Upper lobe of right lung (tissue), 1 donor: Measurements from ENCODE around the gene SYK. TPM values are rescaled to one million over a fixed set of nuclear protein-coding genes. Genes with fewer than 3 reads are reported as not detected.
"Not testable (repeated sequence)": the region's sequence is repeated elsewhere in the genome, so short reads cannot be mapped to it uniquely, and the experiment has no call there.

ENCODE experiments used
- ATAC-seq: fragments of 200-7000 bp; cut with Tn5 transposase; one replicate; pipeline ENCODE4 v1.9.1; 2020; ENCODE audit warnings: mild to moderate bottlenecking, moderate library complexity
- DNase-seq: peaks from one replicate; pipeline ENCODE4 v3.0.0-alpha.2; 2020
- H3K27ac ChIP-seq: fragments of 200-600 bp; one replicate; pipeline ENCODE4 v1.8.0; 2022
- H3K27me3 ChIP-seq: fragments of 200-600 bp; one replicate; pipeline ENCODE4 v1.8.0; 2022; ENCODE audit warnings: mild to moderate bottlenecking
- H3K36me3 ChIP-seq: fragments of 200-600 bp; one replicate; pipeline ENCODE4 v1.8.0; 2022
- H3K4me1 ChIP-seq: fragments of 200-600 bp; one replicate; pipeline ENCODE4 v1.8.0; 2022
- H3K4me3 ChIP-seq: fragments of 200-600 bp; one replicate; pipeline ENCODE4 v1.8.0; 2022; ENCODE audit warnings: mild to moderate bottlenecking
- H3K9me3 ChIP-seq: fragments of 200-600 bp; one replicate; pipeline ENCODE4 v1.8.0; 2022
- intact Hi-C: fragments of 100-400 bp; cut with DNase I; formaldehyde crosslinking; loops from one replicate; pipeline ENCODE4 v1.11.0; 2022
- total RNA-seq: library from RNA; stranded (reverse); fragmentation: NEBNext Ultra II Directional; extraction: Animal tissue kit (Norgen Biotek cat#: 25700); gene quantifications from one replicate; pipeline ENCODE4 v1.2.1, GENCODE V29; 2021
- TF ChIP-seq, protein P1 (sequence below): fragments of 200-600 bp; IDR thresholded peaks from one replicate; pipeline ENCODE4 v1.8.0; 2022; ENCODE audit warnings: antibody characterized with exemption
- donor health status: DM: no; HTN: yes; CAD: no; lungs with severe emphysema.

Gene SYK
- total RNA-seq, 1 donor from 2014 or later, result 63.8 TPM

DNA sequence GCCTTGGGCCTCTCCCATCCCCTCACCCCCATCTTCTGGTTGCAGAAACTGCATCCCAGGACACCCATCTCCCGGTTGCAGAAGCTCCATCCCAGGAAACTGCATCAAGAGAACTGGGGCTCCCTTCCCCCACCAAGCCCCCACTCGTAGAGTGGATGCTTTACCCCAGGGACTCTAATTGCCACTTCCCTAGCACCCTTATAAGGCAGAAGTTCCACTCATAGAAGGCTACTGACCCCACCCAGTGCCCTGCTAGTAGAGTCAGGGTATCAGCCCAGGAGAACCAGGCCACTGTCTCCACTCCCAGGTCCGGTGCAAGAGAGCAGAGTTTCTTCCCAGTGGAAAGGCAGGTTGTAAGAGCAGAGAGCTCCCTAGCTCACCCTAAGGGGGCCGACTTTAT, 12.2 kb upstream of the SYK start:
- intact Hi-C loops, result no loop called here
- H3K4me3 ChIP-seq, result no peak overlapping the region
- no peak for DNase-seq
- H3K27ac ChIP-seq, result no peak overlapping the region
- TF ChIP-seq, protein P1, sequence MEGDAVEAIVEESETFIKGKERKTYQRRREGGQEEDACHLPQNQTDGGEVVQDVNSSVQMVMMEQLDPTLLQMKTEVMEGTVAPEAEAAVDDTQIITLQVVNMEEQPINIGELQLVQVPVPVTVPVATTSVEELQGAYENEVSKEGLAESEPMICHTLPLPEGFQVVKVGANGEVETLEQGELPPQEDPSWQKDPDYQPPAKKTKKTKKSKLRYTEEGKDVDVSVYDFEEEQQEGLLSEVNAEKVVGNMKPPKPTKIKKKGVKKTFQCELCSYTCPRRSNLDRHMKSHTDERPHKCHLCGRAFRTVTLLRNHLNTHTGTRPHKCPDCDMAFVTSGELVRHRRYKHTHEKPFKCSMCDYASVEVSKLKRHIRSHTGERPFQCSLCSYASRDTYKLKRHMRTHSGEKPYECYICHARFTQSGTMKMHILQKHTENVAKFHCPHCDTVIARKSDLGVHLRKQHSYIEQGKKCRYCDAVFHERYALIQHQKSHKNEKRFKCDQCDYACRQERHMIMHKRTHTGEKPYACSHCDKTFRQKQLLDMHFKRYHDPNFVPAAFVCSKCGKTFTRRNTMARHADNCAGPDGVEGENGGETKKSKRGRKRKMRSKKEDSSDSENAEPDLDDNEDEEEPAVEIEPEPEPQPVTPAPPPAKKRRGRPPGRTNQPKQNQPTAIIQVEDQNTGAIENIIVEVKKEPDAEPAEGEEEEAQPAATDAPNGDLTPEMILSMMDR, result no peak
- no peaks in the 10 kb centered on the region for H3K4me1 ChIP-seq
- H3K36me3 ChIP-seq, result no peaks in the 10 kb centered on the region
- no peaks in the 10 kb centered on the region for H3K9me3 ChIP-seq
- no peak for ATAC-seq
- H3K27me3 ChIP-seq, result no peaks in the 10 kb centered on the region

DNA sequence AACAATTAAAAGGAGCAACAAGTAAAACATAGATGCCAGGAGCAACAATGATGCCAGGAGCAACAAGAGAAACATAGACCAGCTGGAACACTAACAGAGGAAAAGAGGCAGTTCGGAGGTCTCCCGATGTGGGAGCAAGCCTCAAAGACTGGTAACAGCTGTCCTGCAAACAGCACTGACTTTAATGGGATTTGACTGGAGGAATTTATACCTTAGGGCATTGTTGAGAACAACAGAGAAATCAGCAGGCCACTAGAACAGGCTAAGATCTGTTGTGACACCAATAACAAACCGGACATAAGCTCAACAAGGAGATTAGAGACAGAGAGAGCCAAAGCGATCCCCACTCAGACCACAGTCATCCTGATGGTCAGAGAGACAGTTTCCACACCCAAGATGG, 11.8 kb upstream of the SYK start:
- Histone ChIP-seq H3K27me3 (no peaks in the 10 kb centered on the region), H3K4me3 (no peak overlapping the region), H3K36me3 (no peaks in the 10 kb centered on the region), H3K27ac (no peak overlapping the region), H3K9me3 (no peaks in the 10 kb centered on the region), H3K4me1 (peaks cover under 1% of the 10 kb centered on the region)
- DNase-seq (no peak), ATAC-seq (no peak)
- intact Hi-C loops, result no loop called here
- TF ChIP-seq, protein P1, result no peak

DNA sequence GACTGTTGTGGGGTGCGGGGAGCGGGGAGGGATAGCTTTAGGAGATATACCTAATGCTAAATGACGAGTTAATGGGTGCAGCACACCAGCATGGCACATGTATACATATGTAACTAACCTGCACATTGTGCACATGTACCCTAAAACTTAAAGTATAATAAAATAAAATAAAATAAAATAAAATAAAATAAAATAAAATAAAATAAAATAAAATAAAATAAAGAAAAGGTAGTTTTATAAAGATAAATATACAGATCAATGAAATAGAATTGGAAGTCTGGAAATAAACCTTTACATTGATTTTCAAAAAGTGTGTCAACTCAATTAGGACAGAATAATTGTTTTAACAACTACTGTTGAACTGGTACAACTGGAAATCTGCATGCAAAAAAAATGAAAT, 8.6 kb upstream of the SYK start:
- H3K4me1 ChIP-seq, intact Hi-C loops, H3K4me3 ChIP-seq, ATAC-seq, H3K27me3 ChIP-seq, H3K27ac ChIP-seq, H3K36me3 ChIP-seq, DNase-seq, H3K9me3 ChIP-seq: not testable (repeated sequence)

DNA sequence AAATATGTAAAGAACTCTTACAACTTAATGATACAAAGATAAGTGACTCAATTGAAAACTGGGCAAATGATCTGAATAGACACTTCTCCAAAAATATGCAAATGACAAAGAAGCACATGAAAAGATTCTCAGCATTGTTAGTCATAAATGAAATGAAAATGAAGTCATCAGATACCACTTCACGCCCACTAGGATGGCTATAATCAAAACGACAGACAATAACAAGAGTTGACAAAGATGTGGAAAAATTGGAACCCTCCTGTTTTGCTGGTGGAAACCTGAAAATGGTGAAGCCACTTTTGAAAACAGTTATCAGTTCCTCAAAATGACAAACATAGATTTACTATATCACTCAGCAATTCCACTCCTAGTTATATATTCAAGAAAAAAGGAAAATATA, 7.9 kb upstream of the SYK start:
- no peak overlapping the region for H3K27ac ChIP-seq
- TF ChIP-seq, protein P1, result no peak
- peaks cover 5% of the 10 kb centered on the region for H3K4me1 ChIP-seq
- ATAC-seq (no peak), DNase-seq (no peak)
- H3K36me3 ChIP-seq, result no peaks in the 10 kb centered on the region
- H3K27me3 ChIP-seq, result no peaks in the 10 kb centered on the region
- intact Hi-C loops, result no loop called here
- H3K9me3 ChIP-seq, result no peaks in the 10 kb centered on the region
- H3K4me3 ChIP-seq, result no peak overlapping the region

DNA sequence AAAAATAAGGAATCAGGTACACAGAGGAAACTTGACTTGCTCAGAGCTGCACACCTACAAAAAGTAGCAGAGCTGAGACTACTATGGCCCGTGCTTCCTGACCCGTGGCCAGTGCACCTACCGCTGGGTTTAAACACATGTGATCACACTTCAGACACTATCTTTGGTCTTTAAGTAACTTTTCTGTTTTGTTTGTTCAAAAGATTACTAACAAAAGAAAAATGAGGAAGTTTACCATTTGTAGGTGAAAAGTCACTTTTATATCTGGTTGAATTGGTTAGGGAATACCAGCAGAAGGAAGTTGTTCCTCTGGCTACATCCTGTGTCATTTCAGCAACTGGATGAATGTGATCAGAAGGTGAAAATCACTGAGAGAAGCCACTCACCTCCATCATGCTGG, 6.5 kb upstream of the SYK start:
- H3K27me3 ChIP-seq, result no peaks in the 10 kb centered on the region
- DNase-seq (no peak), ATAC-seq (peak; percentile 35)
- no peak overlapping the region for H3K27ac ChIP-seq
- TF ChIP-seq, protein P1, result no peak
- no peaks in the 10 kb centered on the region for H3K36me3 ChIP-seq
- peaks cover 5% of the 10 kb centered on the region for H3K4me1 ChIP-seq
- no peaks in the 10 kb centered on the region for H3K9me3 ChIP-seq
- no peak overlapping the region for H3K4me3 ChIP-seq
- intact Hi-C loops, result no loop called here

DNA sequence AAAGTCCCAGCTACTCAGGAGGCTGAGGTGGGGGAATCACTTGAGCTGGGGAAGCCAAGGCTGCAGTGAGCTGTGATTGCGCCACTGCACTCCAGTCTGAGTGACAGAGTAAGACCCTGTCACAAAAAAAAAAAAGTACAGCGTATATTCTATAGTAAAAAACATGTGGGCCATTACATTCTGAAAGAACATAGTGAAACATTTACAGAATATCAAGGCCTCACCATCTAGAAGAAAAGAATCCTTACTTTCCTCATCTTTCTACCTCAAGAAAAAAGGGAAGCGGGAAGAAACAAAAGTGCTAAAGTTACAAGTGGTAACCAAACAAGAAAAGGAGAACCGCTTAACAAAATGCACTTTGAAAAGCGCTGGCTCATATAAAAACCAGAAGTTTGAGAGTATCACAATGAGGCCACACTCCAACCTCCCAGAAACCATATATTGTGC, 5.7 kb upstream of the SYK start:
- peaks cover 2% of the 10 kb centered on the region for H3K27me3 ChIP-seq
- TF ChIP-seq, protein P1, result no peak
- H3K36me3 ChIP-seq, result no peaks in the 10 kb centered on the region
- H3K9me3 ChIP-seq, result no peaks in the 10 kb centered on the region
- ATAC-seq (peak; percentile 77), DNase-seq (no peak)
- intact Hi-C loops, result no loop called here
- H3K27ac ChIP-seq, result no peak overlapping the region
- H3K4me3 ChIP-seq, result no peak overlapping the region
- peaks cover 5% of the 10 kb centered on the region for H3K4me1 ChIP-seq
